CD4-positive, alpha-beta T cell (primary cell): ENCODE data around the gene TIGD6. TPM values are rescaled to one million over a fixed set of nuclear protein-coding genes. Genes with fewer than 3 reads are reported as not detected.

Experiments
- ATAC-seq: fragments of 200-7000 bp; cut with Tn5 transposase; one replicate; pipeline ENCODE4 v1.10.0; 2022; ENCODE audit warnings: mild to moderate bottlenecking; ENCODE audit not compliant: poor library complexity
- CTCF ChIA-PET: fragments of 350-600 bp; sonication (Branson Sonifier 250); formaldehyde crosslinking; loops from one replicate; lab custom pipeline; 2021; ENCODE audit warnings: antibody characterized with exemption, inconsistent platforms; lab: Charles Lee
- POLR2A ChIA-PET: fragments of 350-600 bp; sonication (Branson Sonifier 250); formaldehyde crosslinking; loops from one replicate; lab custom pipeline; 2021; ENCODE audit warnings: antibody characterized with exemption, inconsistent platforms; lab: Charles Lee
- DNase-seq, 14 experiments: peaks; one replicate each; pipeline ENCODE4 v3.0.0-alpha.2; 2013 to 2020; ENCODE audit warnings: mixed read lengths in 2 of 14
- H3K27ac ChIP-seq, 2 donors: one replicate each; pipeline versions ENCODE4 v1.5.1 to v1.7.0; 2013; ENCODE audit warnings: low read length in 2 of 2, low read depth in 1 of 2, mild to moderate bottlenecking in 1 of 2
- H3K27me3 ChIP-seq, 2 experiments: 1 replicate in 1 of 2; 2 replicates in 1 of 2; pipeline versions ENCODE4 v1.6.1 to v1.7.0; 2013; ENCODE audit warnings: low read length in 2 of 2, control low read depth in 1 of 2, mild to moderate bottlenecking in 1 of 2, moderate library complexity in 1 of 2; ENCODE audit not compliant: insufficient read depth in 2 of 2, control insufficient read depth in 1 of 2
- H3K36me3 ChIP-seq: one replicate; pipeline ENCODE4 v1.6.1; 2013; ENCODE audit warnings: low read length, control low read depth; ENCODE audit not compliant: insufficient read depth
- H3K4me1 ChIP-seq: one replicate; pipeline ENCODE4 v1.6.1; 2013; ENCODE audit warnings: low read length, control low read depth; ENCODE audit not compliant: insufficient read depth
- H3K4me3 ChIP-seq: one replicate; pipeline ENCODE4 v1.5.1; 2013; ENCODE audit warnings: mild to moderate bottlenecking, low read length, moderate library complexity
- H3K9me3 ChIP-seq, 2 experiments: 1 replicate in 1 of 2; 2 replicates in 1 of 2; pipeline versions ENCODE4 v1.6.1 to v1.7.0; 2013; ENCODE audit warnings: low read length in 2 of 2, mild to moderate bottlenecking in 2 of 2, control low read depth in 1 of 2, moderate library complexity in 1 of 2; ENCODE audit not compliant: control insufficient read depth in 1 of 2, insufficient read depth in 1 of 2
- H3K27ac Mint-ChIP-seq: one replicate; pipeline ENCODE4 v1.8.0; 2020; ENCODE audit warnings: mixed read lengths
- H3K27me3 Mint-ChIP-seq: one replicate; pipeline ENCODE4 v1.8.0; 2021; ENCODE audit warnings: mixed read lengths
- H3K36me3 Mint-ChIP-seq: one replicate; pipeline ENCODE4 v1.8.0; 2021; ENCODE audit warnings: low read depth, mixed read lengths
- H3K4me1 Mint-ChIP-seq: one replicate; pipeline ENCODE4 v1.8.0; 2021; ENCODE audit warnings: low read depth, mixed read lengths
- H3K4me3 Mint-ChIP-seq: one replicate; pipeline ENCODE4 v1.8.0; 2020; ENCODE audit warnings: mild to moderate bottlenecking, mixed read lengths
- H3K9me3 Mint-ChIP-seq: one replicate; pipeline ENCODE4 v1.8.0; 2020; ENCODE audit warnings: mixed read lengths
- intact Hi-C, 2 experiments: fragments of 100-400 bp; cut with DNase I in 1 of 2; cut with micrococcal nuclease in 1 of 2; formaldehyde crosslinking; loops; one replicate each; pipeline versions ENCODE4 v1.15.1 to v1.9.0; 2023 to 2025; cut with DNase I, micrococcal nuclease
- total RNA-seq, 174 experiments: library from RNA in 2 of 174; stranded (reverse) in 2 of 174; gene quantifications; one replicate each; pipeline ENCODE4 v1.2.3 and lab custom pipeline; 2021 to 2026
- TF ChIP-seq, protein P1 (sequence below): fragments of 200-600 bp; IDR thresholded peaks from one replicate; pipeline ENCODE4 v1.8.0; 2022; ENCODE audit warnings: antibody characterized with exemption, mild to moderate bottlenecking

TIGD6 gene
- total RNA-seq, 2 experiments from 2014 or later = 1.0 to 1.4 TPM

DNA sequence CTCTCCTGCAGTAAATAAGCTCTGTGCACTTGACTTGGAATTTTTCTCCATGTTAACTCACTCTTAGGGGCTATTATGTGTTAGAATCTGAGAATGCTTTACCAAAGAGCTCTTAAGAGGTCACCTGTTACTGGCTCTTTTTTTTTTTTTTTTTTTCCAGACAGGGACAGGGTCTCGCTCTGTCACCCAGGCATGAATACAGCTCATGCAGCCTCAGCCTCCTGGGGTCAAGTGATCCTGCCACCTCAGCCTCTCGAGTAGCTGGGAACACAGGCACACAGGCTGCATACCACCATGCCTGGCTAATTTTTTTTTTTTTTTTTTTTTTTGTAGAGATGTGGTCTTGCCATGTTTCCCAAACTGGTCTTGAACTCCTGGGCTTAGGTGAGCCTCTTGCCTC, 22.2 kb upstream of the TIGD6 start:
- H3K27me3 Mint-ChIP-seq = no peaks in the 10 kb centered on the region
- Histone ChIP-seq H3K4me1 (no peaks in the 10 kb centered on the region), H3K9me3 (no peaks in the 10 kb centered on the region), H3K27me3 (no peaks in the 10 kb centered on the region), H3K27ac (no peak overlapping the region), H3K4me3 (no peak overlapping the region), H3K36me3 (peaks cover 94% of the 10 kb centered on the region)
- ChIA-PET POLR2A (no interaction called here), CTCF (no interaction called here)
- no peaks in the 10 kb centered on the region for H3K9me3 Mint-ChIP-seq
- ATAC-seq = no peak
- no peak overlapping the region for H3K4me3 Mint-ChIP-seq
- no peak for DNase-seq
- intact Hi-C loops = no loop called here
- TF ChIP-seq, protein P1, sequence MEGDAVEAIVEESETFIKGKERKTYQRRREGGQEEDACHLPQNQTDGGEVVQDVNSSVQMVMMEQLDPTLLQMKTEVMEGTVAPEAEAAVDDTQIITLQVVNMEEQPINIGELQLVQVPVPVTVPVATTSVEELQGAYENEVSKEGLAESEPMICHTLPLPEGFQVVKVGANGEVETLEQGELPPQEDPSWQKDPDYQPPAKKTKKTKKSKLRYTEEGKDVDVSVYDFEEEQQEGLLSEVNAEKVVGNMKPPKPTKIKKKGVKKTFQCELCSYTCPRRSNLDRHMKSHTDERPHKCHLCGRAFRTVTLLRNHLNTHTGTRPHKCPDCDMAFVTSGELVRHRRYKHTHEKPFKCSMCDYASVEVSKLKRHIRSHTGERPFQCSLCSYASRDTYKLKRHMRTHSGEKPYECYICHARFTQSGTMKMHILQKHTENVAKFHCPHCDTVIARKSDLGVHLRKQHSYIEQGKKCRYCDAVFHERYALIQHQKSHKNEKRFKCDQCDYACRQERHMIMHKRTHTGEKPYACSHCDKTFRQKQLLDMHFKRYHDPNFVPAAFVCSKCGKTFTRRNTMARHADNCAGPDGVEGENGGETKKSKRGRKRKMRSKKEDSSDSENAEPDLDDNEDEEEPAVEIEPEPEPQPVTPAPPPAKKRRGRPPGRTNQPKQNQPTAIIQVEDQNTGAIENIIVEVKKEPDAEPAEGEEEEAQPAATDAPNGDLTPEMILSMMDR = no peak
- no peak overlapping the region for H3K27ac Mint-ChIP-seq
- peaks cover 100% of the 10 kb centered on the region for H3K36me3 Mint-ChIP-seq
- H3K4me1 Mint-ChIP-seq = no peaks in the 10 kb centered on the region

DNA sequence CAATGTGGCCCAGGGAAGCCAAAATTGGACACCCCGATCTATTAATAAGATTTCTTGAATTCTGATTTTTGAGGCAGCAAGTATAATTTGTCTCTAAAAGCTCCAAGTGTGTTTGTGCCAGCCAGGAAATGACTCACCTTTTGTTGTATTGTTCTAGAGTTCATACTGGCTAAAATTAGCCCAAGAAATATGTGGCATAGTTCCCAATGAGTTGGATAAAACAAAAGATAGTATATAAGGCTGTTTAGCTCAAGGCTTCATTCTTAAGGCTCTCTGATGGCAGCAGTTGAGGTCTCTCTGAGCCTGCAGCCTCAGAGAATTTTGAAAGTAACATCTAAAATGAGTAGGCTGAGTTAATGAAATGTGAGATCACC, 21.7 kb upstream of the TIGD6 start:
- no peaks in the 10 kb centered on the region for H3K27me3 Mint-ChIP-seq
- no peak overlapping the region for H3K4me3 Mint-ChIP-seq
- H3K27ac ChIP-seq = no peak overlapping the region
- no peak overlapping the region for H3K4me3 ChIP-seq
- no peaks in the 10 kb centered on the region for H3K9me3 ChIP-seq
- DNase-seq = no peak
- H3K4me1 Mint-ChIP-seq = no peaks in the 10 kb centered on the region
- CTCF ChIA-PET = no interaction called here
- TF ChIP-seq, protein P1 = no peak
- no peaks in the 10 kb centered on the region for H3K4me1 ChIP-seq
- no peak for ATAC-seq
- intact Hi-C loops = no loop called here
- no peaks in the 10 kb centered on the region for H3K27me3 ChIP-seq
- POLR2A ChIA-PET = no interaction called here
- peaks cover 94% of the 10 kb centered on the region for H3K36me3 ChIP-seq
- H3K9me3 Mint-ChIP-seq = no peaks in the 10 kb centered on the region
- peaks cover 100% of the 10 kb centered on the region for H3K36me3 Mint-ChIP-seq
- H3K27ac Mint-ChIP-seq = no peak overlapping the region

DNA sequence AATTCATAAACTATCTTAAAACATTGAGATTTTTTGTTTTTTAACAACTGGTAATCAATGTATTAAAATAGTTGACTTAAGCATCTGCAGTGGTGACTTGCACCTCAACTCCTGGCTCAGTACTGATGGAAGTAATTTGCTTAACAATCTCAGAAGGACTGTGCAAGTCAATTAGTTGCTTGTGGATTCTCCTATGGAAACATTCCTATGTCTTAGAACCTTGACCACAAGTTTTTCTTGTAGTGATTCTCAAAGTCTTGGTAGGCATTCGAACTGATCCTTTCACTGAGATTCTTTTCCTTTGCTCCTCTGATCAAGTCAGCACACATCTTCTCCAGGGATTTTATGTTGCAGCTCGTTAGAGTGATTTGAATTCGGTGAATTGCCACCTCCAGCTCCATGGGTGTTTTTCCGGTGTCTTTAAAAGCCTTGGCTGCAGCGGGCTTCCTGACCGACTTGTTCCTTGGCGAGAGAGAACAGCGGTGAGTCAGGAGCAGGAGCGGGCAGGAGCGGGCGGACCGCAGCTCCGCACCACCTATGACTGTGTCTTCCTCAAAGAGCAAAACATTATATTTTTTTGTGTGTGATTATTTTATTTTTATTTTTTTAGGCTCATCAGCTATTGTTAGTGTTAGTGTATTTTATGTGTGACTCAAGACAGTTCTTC, 21.2 kb upstream of the TIGD6 start:
- POLR2A ChIA-PET = no interaction called here
- H3K9me3 Mint-ChIP-seq = no peaks in the 10 kb centered on the region
- Histone ChIP-seq H3K4me1 (no peaks in the 10 kb centered on the region), H3K36me3 (peaks cover 94% of the 10 kb centered on the region), H3K27ac (no peak overlapping the region), H3K4me3 (no peak overlapping the region), H3K27me3 (no peaks in the 10 kb centered on the region), H3K9me3 (no peaks in the 10 kb centered on the region)
- TF ChIP-seq, protein P1 = no peak
- no peak overlapping the region for H3K27ac Mint-ChIP-seq
- no peaks in the 10 kb centered on the region for H3K4me1 Mint-ChIP-seq
- ATAC-seq = no peak
- peaks cover 100% of the 10 kb centered on the region for H3K36me3 Mint-ChIP-seq
- intact Hi-C loops = no loop called here
- CTCF ChIA-PET = interaction anchor here (0.6 kb wide), 1 partner anchor 107 kb away, joined by 3 read pairs; no protein-coding TSS in a partner anchor
- no peaks in the 10 kb centered on the region for H3K27me3 Mint-ChIP-seq
- no peak overlapping the region for H3K4me3 Mint-ChIP-seq
- no peak for DNase-seq
